Effector memory CD4-positive, alpha-beta T cell (primary cell): ENCODE measurements around the gene NLRP8.

Source experiments
- DNase-seq, 3 donors: peaks; one replicate each; pipeline ENCODE4 v3.0.0-alpha.2; 2020
- H3K27ac ChIP-seq: 2 replicates; pipeline ENCODE4 v1.7.0; 2013; ENCODE audit warnings: mild to moderate bottlenecking, low read length, moderate library complexity; ENCODE audit not compliant: insufficient read depth, poor library complexity, severe bottlenecking
- H3K27me3 ChIP-seq: replicated peaks from 2 replicates; pipeline ENCODE4 v1.7.0; 2013; ENCODE audit warnings: mild to moderate bottlenecking, low read length; ENCODE audit not compliant: insufficient read depth, control insufficient read depth, poor library complexity, severe bottlenecking
- H3K36me3 ChIP-seq: 2 replicates; pipeline ENCODE4 v1.7.0; 2013; ENCODE audit warnings: mild to moderate bottlenecking, low read length, moderate library complexity; ENCODE audit not compliant: control insufficient read depth, insufficient read depth
- H3K4me1 ChIP-seq: 2 replicates; pipeline ENCODE4 v1.7.0; 2013; ENCODE audit warnings: low read length, mild to moderate bottlenecking; ENCODE audit not compliant: control insufficient read depth, insufficient read depth, poor library complexity, severe bottlenecking
- H3K4me3 ChIP-seq: 2 replicates; pipeline ENCODE4 v1.7.0; 2013; ENCODE audit warnings: low read length, low read depth, mild to moderate bottlenecking; ENCODE audit not compliant: insufficient read depth, poor library complexity, severe bottlenecking
- H3K9me3 ChIP-seq: 2 replicates; pipeline ENCODE4 v1.7.0; 2013; ENCODE audit warnings: mild to moderate bottlenecking, low read length, moderate library complexity; ENCODE audit not compliant: control insufficient read depth
- total RNA-seq, 3 donors: gene quantifications; one replicate each; lab custom pipeline; 2026; lab: John Stamatoyannopoulos, UW

Gene NLRP8
- total RNA-seq, result 0 reads per million in 3 donors

- no peaks in the 10 kb centered on the region for H3K4me1 ChIP-seq
- no peaks in the 10 kb centered on the region for H3K9me3 ChIP-seq
- H3K27ac ChIP-seq, result no peak within 1 kb of the TSS
- H3K27me3 ChIP-seq, result no peaks in the 10 kb centered on the region
- no peak for DNase-seq
- no peaks in the 10 kb centered on the region for H3K36me3 ChIP-seq
- no peak within 1 kb of the TSS for H3K4me3 ChIP-seq
Measured at GRCh38 chr19:55947532-55947931, at the start of gene NLRP8. Gene NLRP8 (plus strand): TSS chr19:55947832.

DNA sequence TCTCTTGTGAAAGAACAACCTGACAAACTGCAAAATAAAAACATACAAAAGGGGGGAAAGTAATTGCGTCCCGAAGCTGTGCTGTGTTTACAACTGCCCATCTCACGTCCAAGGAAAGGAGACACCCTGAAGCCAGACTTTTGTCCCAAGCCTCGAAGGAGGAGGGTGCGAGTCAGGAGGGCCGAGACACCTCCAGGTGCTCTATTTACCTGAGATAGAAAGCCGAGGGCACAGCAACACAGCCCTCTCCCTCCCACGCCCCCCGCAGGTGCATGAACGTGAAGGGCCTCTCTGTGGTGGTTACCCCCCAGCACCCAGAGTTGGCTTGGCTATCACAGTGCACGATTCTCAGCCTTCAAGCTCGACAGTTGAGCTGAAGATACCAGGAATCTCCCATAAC is 48.7 kb upstream of the NLRP8 start:
- DNase-seq, result no peak
- Histone ChIP-seq H3K9me3 (no peaks in the 10 kb centered on the region), H3K36me3 (no peaks in the 10 kb centered on the region), H3K27ac (no peak overlapping the region), H3K4me1 (no peaks in the 10 kb centered on the region), H3K4me3 (no peak overlapping the region), H3K27me3 (no peaks in the 10 kb centered on the region)

DNA sequence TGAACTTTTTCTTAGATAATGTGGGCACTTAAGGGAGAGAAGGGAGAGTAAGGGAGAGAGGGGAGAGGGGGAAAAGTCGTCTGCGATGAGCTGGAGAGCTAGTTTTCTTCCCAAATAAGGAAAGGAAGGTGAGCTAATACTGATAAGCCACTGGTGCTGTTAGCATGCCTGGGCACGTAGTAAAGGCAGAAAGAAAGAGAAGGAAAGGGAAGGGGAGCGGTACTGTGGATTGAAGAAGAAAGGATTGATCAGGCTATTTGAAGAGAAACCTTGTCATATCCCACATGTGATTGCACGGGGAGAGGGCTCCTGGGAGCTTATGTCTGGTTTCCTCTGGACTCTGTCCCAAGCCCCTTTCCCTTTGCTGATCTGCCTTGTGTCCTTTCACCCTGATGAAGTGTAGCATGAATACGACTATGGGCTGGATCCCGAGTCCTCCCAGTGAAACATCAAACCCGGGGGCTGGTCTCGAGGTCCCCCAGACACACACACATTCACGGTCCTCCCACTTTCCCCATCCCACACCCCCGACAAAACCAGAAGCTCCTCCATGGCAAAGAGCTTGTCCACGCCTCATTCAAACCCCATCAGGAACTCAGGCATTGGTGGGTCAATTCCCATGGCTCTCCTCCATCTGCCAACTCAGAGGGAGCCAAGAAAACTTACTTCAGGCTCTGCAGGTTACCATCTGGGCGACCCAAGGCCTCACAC is 46.1 kb upstream of the NLRP8 start:
- no peak for DNase-seq
- Histone ChIP-seq H3K27me3 (no peaks in the 10 kb centered on the region), H3K9me3 (no peaks in the 10 kb centered on the region), H3K4me3 (no peak overlapping the region), H3K4me1 (no peaks in the 10 kb centered on the region), H3K36me3 (no peaks in the 10 kb centered on the region), H3K27ac (no peak overlapping the region)

- H3K27ac ChIP-seq, result no peak overlapping the region
- DNase-seq, result no peak
- H3K4me3 ChIP-seq, result no peak overlapping the region
- H3K36me3 ChIP-seq, result no peaks in the 10 kb centered on the region
- no peaks in the 10 kb centered on the region for H3K9me3 ChIP-seq
- no peaks in the 10 kb centered on the region for H3K4me1 ChIP-seq
- no peaks in the 10 kb centered on the region for H3K27me3 ChIP-seq
Measured at GRCh38 chr19:55902080-55902751, 45.4 kb upstream of the NLRP8 start.

DNA sequence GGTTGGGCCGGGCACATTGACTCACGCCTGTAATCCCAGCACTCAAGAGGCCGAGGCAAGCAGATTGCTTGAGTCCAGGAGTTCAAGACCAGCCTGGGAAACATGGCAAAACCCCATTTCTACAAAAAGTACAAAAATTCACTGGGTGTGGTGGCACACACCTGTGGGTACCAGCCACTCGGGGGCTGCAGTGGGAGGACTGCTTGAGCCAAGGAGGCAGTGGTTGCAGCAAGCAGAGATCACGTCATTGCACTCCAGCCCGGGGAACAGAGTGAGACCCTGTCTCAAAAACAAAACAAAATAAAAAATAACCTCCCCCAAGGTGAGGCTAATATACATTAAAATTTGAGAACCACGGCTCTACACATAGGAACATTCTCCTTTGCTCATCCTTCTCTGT is 40.3 kb upstream of the NLRP8 start:
- Histone ChIP-seq H3K4me3 (no peak overlapping the region), H3K27ac (no peak overlapping the region), H3K36me3 (no peaks in the 10 kb centered on the region), H3K4me1 (no peaks in the 10 kb centered on the region), H3K9me3 (no peaks in the 10 kb centered on the region), H3K27me3 (no peaks in the 10 kb centered on the region)
- DNase-seq, result no peak

GRCh38 chr19:55907746-55908145 is 39.9 kb upstream of the NLRP8 start:
- Histone ChIP-seq H3K4me3 (no peak overlapping the region), H3K27ac (no peak overlapping the region), H3K9me3 (no peaks in the 10 kb centered on the region), H3K4me1 (no peaks in the 10 kb centered on the region), H3K27me3 (no peaks in the 10 kb centered on the region), H3K36me3 (no peaks in the 10 kb centered on the region)
- no peak for DNase-seq

DNA sequence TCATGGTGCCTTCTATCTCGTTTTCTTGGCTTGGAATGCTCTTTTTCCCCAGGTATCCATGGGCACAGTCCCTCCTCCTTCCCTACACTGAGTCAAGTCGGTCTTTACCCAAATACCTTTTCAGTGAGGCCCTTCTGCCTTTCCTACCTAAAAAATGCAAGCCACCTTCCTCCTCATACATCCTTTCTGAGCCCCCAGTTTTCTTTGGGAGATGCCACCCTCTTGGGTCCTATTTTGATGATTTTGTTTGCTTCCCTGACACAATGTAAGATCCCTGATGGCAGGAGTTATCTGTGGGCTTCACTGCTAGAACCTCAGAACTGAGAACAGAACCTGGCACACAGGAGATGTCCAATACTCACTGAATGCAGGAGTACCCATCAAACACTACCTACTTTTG is 37.8 kb upstream of the NLRP8 start:
- H3K27ac ChIP-seq, result no peak overlapping the region
- H3K36me3 ChIP-seq, result no peaks in the 10 kb centered on the region
- H3K9me3 ChIP-seq, result no peaks in the 10 kb centered on the region
- H3K27me3 ChIP-seq, result no peaks in the 10 kb centered on the region
- DNase-seq, result no peak
- H3K4me3 ChIP-seq, result no peak overlapping the region
- H3K4me1 ChIP-seq, result no peaks in the 10 kb centered on the region

DNA sequence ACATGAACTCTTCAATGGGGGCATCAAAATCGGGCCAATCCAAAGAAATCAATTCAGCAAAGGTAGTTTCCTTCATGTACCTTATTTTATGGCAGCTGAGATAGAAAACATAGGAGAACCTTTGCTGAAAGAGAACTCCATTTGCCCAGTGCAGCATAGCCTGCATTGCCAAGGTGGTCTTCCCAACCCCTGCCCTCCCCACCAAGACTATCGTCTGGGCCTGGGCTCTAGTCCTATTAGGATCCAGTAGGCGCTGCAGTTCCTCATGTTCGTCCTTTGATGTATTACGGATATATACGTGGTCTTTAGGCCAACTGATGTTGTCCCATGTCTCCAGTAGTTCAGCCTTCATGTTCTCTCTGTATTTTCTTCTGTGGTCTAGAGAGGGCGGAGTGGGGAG is 34.7 kb upstream of the NLRP8 start:
- Histone ChIP-seq H3K4me3 (no peak overlapping the region), H3K27me3 (no peaks in the 10 kb centered on the region), H3K27ac (no peak overlapping the region), H3K4me1 (no peaks in the 10 kb centered on the region), H3K36me3 (no peaks in the 10 kb centered on the region), H3K9me3 (no peaks in the 10 kb centered on the region)
- DNase-seq, result no peak

- H3K27me3 ChIP-seq, result no peaks in the 10 kb centered on the region
- no peak overlapping the region for H3K4me3 ChIP-seq
- no peak overlapping the region for H3K27ac ChIP-seq
- DNase-seq, result no peak
- no peaks in the 10 kb centered on the region for H3K4me1 ChIP-seq
- H3K36me3 ChIP-seq, result no peaks in the 10 kb centered on the region
- no peaks in the 10 kb centered on the region for H3K9me3 ChIP-seq
Measured at GRCh38 chr19:55913643-55914268, 33.9 kb upstream of the NLRP8 start.

- no peak overlapping the region for H3K4me3 ChIP-seq
- no peaks in the 10 kb centered on the region for H3K27me3 ChIP-seq
- H3K4me1 ChIP-seq, result no peaks in the 10 kb centered on the region
- no peak overlapping the region for H3K27ac ChIP-seq
- H3K9me3 ChIP-seq, result no peaks in the 10 kb centered on the region
- H3K36me3 ChIP-seq, result no peaks in the 10 kb centered on the region
- DNase-seq, result no peak
Measured at GRCh38 chr19:55923556-55923955, 24.1 kb upstream of the NLRP8 start.
